Caco-2 (cell line): Measurements from ENCODE around the gene SLC1A7. TPM values are rescaled to one million over a fixed set of nuclear protein-coding genes. Genes with fewer than 3 reads are reported as not detected.

Source experiments
- BruUV-seq: library from RNA; stranded (reverse); fragments of 400-500 nt; replicated peaks from 2 replicates; lab custom pipeline; 2021; lab: Mats Ljungman, UMichigan
- CTCF ChIA-PET: fragments of 300-600 bp; sonication (Branson Sonifier 250); formaldehyde crosslinking; loops from one replicate; lab custom pipeline; 2022; ENCODE audit warnings: antibody characterized with exemption; lab: Charles Lee
- POLR2A ChIA-PET: fragments of 300-600 bp; sonication (Branson Sonifier 250); formaldehyde crosslinking; loops from one replicate; lab custom pipeline; 2022; ENCODE audit warnings: antibody characterized with exemption; lab: Charles Lee
- DNase-seq, 2 experiments: peaks; one replicate each; pipeline versions ENCODE4 v3.0.0 to v3.0.0-alpha.2; 2020 to 2022
- H3K27me3 ChIP-seq: replicated peaks from 2 replicates; pipeline ENCODE4 v1.6.0; 2011; ENCODE audit warnings: low read length; ENCODE audit not compliant: control insufficient read depth, insufficient read depth
- H3K36me3 ChIP-seq: 2 replicates; pipeline ENCODE4 v1.5.1; 2011; ENCODE audit warnings: low read length; ENCODE audit not compliant: control insufficient read depth, insufficient read depth
- H3K4me1 ChIP-seq: fragments of 250-450 bp; sonication (Bioruptor Pico); 2 replicates; pipeline ENCODE4 v1.5.1; 2020; ENCODE audit warnings: mild to moderate bottlenecking
- H3K4me3 ChIP-seq: 2 replicates; pipeline ENCODE4 v1.5.1; 2011; ENCODE audit warnings: low read depth, mild to moderate bottlenecking, control low read depth, low read length
- H3K9me3 ChIP-seq: fragments of 250-450 bp; sonication (Bioruptor Pico); 2 replicates; pipeline ENCODE4 v1.5.1; 2020; ENCODE audit warnings: mild to moderate bottlenecking, moderate library complexity
- H3K27ac Mint-ChIP-seq: one replicate; pipeline ENCODE4 v1.8.0; 2022; ENCODE audit warnings: mixed read lengths; ENCODE audit not compliant: unreplicated experiment
- H3K27me3 Mint-ChIP-seq: one replicate; pipeline ENCODE4 v1.8.0; 2022; ENCODE audit warnings: mixed read lengths; ENCODE audit not compliant: insufficient read depth, unreplicated experiment
- H3K36me3 Mint-ChIP-seq: one replicate; pipeline ENCODE4 v1.8.0; 2022; ENCODE audit warnings: mild to moderate bottlenecking, mixed read lengths; ENCODE audit not compliant: insufficient read depth, unreplicated experiment
- H3K4me1 Mint-ChIP-seq: one replicate; pipeline ENCODE4 v1.8.0; 2022; ENCODE audit warnings: low read depth, mixed read lengths; ENCODE audit not compliant: unreplicated experiment
- H3K4me3 Mint-ChIP-seq: one replicate; pipeline ENCODE4 v1.8.0; 2022; ENCODE audit warnings: mild to moderate bottlenecking, moderate library complexity, mixed read lengths; ENCODE audit not compliant: unreplicated experiment
- H3K9me3 Mint-ChIP-seq: one replicate; pipeline ENCODE4 v1.8.0; 2022; ENCODE audit warnings: mixed read lengths; ENCODE audit not compliant: unreplicated experiment
- intact Hi-C: fragments of 100-400 bp; cut with micrococcal nuclease; formaldehyde crosslinking; loops from one replicate; pipeline ENCODE4 v1.10.0; 2022; ENCODE audit not compliant: unreplicated experiment
- total RNA-seq: library from RNA; stranded (reverse); gene quantifications from 2 replicates; pipeline ENCODE4 v1.2.3, GENCODE V29; 2022
- TF ChIP-seq, protein P1 (sequence below), 2 experiments: fragments of 200-600 bp in 1 of 2; IDR thresholded peaks; 1 replicate in 1 of 2; 2 replicates in 1 of 2; pipeline versions ENCODE4 v1.5.1 to v1.8.0; 2011 to 2022; ENCODE audit warnings: antibody characterized with exemption in 1 of 2, control low read depth in 1 of 2, inconsistent platforms in 1 of 2, low read depth in 1 of 2, low read length in 1 of 2, mild to moderate bottlenecking in 1 of 2, moderate library complexity in 1 of 2; ENCODE audit not compliant: insufficient read depth in 1 of 2, severe bottlenecking in 1 of 2, unreplicated experiment in 1 of 2

The SLC1A7 gene
- total RNA-seq, 1 experiment from 2014 or later = not detected

DNA sequence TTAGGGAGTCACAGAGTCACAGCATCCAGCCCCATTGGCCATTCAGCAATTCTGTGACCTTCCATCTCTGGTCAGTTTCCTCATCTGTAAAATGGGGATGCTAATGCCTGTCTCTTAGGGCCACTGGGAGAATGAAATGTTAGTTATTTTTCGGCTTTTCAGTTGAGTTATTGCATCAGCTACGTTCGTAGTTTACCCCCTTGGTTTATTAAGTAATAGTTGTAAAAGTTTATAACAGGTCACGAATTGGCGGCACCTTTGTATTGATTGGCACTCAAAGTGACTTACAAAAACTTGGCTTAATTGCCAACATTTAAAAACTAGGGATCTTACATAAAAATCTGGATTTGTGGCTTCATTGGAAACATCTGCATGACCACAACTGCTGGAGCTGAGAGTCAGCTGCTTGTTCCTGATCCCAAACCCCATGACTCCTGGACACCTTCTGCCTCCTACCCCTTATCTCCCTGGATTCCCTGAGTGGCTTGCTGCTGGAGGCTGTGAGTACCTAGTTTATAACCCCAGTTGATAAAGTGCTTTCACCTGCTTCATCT is 23.0 kb upstream of the SLC1A7 start:
- Mint-ChIP-seq H3K27me3 (no peaks in the 10 kb centered on the region), H3K9me3 (no peaks in the 10 kb centered on the region), H3K36me3 (no peaks in the 10 kb centered on the region), H3K27ac (no peak overlapping the region), H3K4me3 (no peak overlapping the region), H3K4me1 (no peaks in the 10 kb centered on the region)
- DNase-seq = peak in 1 of 2 experiments; percentile 41
- Histone ChIP-seq H3K36me3 (no peaks in the 10 kb centered on the region), H3K4me3 (no peak overlapping the region), H3K27me3 (no peaks in the 10 kb centered on the region), H3K9me3 (no peaks in the 10 kb centered on the region), H3K4me1 (peaks cover 7% of the 10 kb centered on the region; the same call in 1 of the 2 replicates)
- intact Hi-C loops = no loop called here
- TF ChIP-seq, protein P1, sequence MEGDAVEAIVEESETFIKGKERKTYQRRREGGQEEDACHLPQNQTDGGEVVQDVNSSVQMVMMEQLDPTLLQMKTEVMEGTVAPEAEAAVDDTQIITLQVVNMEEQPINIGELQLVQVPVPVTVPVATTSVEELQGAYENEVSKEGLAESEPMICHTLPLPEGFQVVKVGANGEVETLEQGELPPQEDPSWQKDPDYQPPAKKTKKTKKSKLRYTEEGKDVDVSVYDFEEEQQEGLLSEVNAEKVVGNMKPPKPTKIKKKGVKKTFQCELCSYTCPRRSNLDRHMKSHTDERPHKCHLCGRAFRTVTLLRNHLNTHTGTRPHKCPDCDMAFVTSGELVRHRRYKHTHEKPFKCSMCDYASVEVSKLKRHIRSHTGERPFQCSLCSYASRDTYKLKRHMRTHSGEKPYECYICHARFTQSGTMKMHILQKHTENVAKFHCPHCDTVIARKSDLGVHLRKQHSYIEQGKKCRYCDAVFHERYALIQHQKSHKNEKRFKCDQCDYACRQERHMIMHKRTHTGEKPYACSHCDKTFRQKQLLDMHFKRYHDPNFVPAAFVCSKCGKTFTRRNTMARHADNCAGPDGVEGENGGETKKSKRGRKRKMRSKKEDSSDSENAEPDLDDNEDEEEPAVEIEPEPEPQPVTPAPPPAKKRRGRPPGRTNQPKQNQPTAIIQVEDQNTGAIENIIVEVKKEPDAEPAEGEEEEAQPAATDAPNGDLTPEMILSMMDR (IDR thresholded peaks at IDR 0.05; ENCODE audit: insufficient read depth in 1 of 2, low read depth in 1 of 2, low read length in 1 of 2, severe bottlenecking in 1 of 2, unreplicated experiment in 1 of 2) = no peak
- CTCF ChIA-PET = no interaction called here
- BruUV-seq = no TSS peak
- POLR2A ChIA-PET = no interaction called here

DNA sequence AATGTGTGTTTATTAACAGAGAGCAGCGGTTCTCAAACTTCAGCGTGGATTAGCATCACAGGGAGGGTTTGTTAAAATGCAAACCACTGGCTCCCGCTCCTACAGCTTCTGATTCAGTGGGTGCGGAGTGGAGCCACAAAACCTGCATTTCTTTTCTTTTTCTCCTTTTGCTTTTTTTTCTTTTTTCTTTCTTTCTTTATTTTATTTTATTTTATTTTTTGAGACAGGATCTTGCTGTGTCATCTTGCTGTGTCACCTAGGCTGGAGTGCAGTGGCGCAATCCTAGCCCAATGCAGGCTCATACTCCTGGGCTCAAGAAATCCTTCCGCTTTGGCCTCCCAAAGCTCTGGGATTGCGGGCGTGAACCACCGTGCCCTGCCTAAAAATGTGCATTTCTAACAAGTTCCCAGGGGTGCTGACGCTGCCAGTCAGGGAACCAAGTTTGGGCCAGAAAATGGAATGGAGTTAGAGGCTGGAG is 20.9 kb upstream of the SLC1A7 start:
- POLR2A ChIA-PET = no interaction called here
- no peaks in the 10 kb centered on the region for H3K27me3 ChIP-seq
- CTCF ChIA-PET = interaction anchor here (0.6 kb wide), 1 partner anchor 80 kb away, joined by 4 read pairs; no protein-coding TSS in a partner anchor
- TF ChIP-seq, protein P1 (IDR thresholded peaks at IDR 0.05; ENCODE audit: insufficient read depth in 1 of 2, low read depth in 1 of 2, low read length in 1 of 2, severe bottlenecking in 1 of 2, unreplicated experiment in 1 of 2) = no peak
- no TSS peak for BruUV-seq
- no peak for DNase-seq
- peaks cover 7% of the 10 kb centered on the region; the same call in 1 of the 2 replicates for H3K4me1 ChIP-seq
- Mint-ChIP-seq H3K9me3 (no peaks in the 10 kb centered on the region), H3K27me3 (no peaks in the 10 kb centered on the region), H3K36me3 (no peaks in the 10 kb centered on the region), H3K27ac (no peak overlapping the region), H3K4me1 (no peaks in the 10 kb centered on the region), H3K4me3 (no peak overlapping the region)
- H3K9me3 ChIP-seq = no peaks in the 10 kb centered on the region
- intact Hi-C loops = no loop called here
- H3K4me3 ChIP-seq = no peak overlapping the region
- no peaks in the 10 kb centered on the region for H3K36me3 ChIP-seq

DNA sequence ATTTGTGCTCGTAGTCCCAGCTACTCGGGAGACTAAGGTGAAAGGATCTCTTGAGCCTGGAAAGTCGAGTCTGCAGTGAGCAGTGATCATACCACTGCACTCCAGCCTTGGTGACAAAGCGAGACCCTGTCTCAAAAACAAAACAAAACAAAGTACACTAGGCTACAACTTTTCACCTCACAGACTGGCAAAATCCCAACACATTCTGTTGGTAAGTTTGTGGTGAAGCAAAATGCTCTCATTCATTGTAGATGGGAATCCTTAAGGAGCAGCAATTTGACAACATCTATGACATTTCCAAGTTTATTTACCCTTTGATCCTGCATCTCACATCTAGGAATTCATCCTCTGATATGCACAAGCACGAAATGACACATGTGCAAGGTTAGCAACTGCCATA is 20.2 kb upstream of the SLC1A7 start:
- no peak overlapping the region for H3K4me3 ChIP-seq
- H3K27ac Mint-ChIP-seq = no peak overlapping the region
- no peaks in the 10 kb centered on the region for H3K36me3 ChIP-seq
- ChIA-PET CTCF (no interaction called here), POLR2A (no interaction called here)
- TF ChIP-seq, protein P1 (IDR thresholded peaks at IDR 0.05; ENCODE audit: insufficient read depth in 1 of 2, low read depth in 1 of 2, low read length in 1 of 2, severe bottlenecking in 1 of 2, unreplicated experiment in 1 of 2) = no peak
- H3K27me3 Mint-ChIP-seq = no peaks in the 10 kb centered on the region
- H3K36me3 Mint-ChIP-seq = no peaks in the 10 kb centered on the region
- no TSS peak for BruUV-seq
- no peaks in the 10 kb centered on the region for H3K27me3 ChIP-seq
- peaks cover 7% of the 10 kb centered on the region; the same call in 1 of the 2 replicates for H3K4me1 ChIP-seq
- intact Hi-C loops = no loop called here
- DNase-seq = no peak
- H3K9me3 Mint-ChIP-seq = no peaks in the 10 kb centered on the region
- H3K4me1 Mint-ChIP-seq = no peaks in the 10 kb centered on the region
- H3K9me3 ChIP-seq = no peaks in the 10 kb centered on the region
- H3K4me3 Mint-ChIP-seq = no peak overlapping the region
